ENCODE measurements around the gene KCNC2.

KCNC2 gene

GRCh38 chr12:75157385-75157784, 52.3 kb downstream of the KCNC2 start:
- no peak for DNase-seq

DNA sequence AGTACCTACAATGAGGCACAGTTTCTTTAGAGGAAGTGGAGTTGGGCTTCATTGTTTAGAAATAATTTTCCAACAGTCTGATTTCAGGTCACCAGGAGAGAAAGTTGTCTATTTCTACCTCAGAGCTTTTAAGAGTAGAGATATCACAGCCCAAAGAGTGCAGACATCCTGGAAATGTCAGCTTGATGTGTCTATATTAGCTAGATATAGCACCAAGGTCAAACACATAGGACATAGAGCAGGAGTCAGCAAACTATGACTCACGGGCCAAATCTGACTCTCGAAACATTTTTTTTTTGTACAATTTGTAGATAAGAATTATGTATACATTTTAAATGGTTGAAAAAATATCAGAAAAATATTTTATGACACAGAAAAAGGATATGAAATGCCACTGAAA, 53.7 kb downstream of the KCNC2 start:
- DNase-seq, result no peak

DNA sequence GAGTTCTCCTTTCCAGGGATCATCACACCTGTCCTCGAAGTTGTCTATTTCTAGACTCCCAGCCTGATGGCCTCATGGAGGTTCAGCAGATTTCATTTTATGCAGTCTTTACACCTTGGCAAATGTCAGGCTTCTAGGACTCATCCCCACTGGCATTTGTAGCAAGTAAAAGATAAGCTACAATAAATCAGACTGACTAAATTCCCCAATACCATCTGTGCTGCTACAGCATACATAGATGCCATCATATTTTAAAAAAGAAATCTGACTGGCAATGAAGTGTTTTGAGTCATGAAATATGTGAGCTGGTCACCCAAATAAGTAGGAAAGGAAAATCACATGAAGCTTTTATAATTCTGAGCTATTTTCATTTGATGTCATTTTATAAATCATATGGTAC, 55.3 kb downstream of the KCNC2 start:
- no peak for DNase-seq

DNA sequence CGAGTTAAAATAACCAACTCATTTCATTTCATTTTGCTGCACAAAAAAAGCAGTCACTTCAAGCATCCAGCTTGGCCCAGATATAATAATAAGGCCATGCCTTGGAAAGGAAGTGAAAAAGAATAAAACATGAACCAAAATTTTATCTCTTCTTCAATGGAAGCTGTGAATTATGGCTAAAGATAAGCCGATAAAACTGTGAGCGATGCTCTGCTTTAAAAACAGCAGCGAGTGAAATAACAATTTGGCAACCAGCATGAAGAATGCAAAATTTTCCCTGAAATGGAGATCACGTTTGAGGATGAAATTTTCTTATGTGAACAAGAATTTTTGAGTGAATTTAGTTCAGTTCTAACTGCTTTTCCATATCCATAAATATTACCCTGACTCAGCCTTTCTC, 70.4 kb downstream of the KCNC2 start:
- no peak for DNase-seq

GRCh38 chr12:75137896-75138295, 71.7 kb downstream of the KCNC2 start:
- DNase-seq, result no peak

GRCh38 chr12:75135026-75135425, 74.6 kb downstream of the KCNC2 start:
- no peak for DNase-seq

- DNase-seq, result no peak
Measured at GRCh38 chr12:75130811-75131210, 78.8 kb downstream of the KCNC2 start.

GRCh38 chr12:75129275-75129674, 80.4 kb downstream of the KCNC2 start:
- DNase-seq, result no peak

GRCh38 chr12:75121036-75121705, 88.5 kb downstream of the KCNC2 start:
- no peak for DNase-seq

DNA sequence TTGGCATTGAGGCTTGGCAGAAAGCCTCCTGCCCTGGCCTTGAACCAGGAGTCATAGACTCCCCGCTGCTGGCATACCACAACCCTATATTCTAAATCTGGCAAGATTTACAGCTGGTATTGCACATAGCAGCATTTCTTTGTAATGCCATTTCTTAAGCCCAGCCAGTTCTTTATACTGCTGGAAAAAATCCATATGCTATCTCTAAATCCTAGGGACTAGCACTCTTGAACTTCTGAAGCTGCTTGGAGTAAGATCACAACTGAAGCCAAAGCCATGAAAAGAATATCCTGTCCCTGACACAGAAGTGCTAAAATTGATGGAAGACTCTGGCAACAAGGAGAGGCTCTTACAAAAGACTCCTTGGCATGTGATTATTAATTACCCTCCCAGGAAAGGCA, 89.3 kb downstream of the KCNC2 start:
- DNase-seq, result no peak

- DNase-seq, result no peak
Measured at GRCh38 chr12:75116646-75117198, 92.9 kb downstream of the KCNC2 start.

DNA sequence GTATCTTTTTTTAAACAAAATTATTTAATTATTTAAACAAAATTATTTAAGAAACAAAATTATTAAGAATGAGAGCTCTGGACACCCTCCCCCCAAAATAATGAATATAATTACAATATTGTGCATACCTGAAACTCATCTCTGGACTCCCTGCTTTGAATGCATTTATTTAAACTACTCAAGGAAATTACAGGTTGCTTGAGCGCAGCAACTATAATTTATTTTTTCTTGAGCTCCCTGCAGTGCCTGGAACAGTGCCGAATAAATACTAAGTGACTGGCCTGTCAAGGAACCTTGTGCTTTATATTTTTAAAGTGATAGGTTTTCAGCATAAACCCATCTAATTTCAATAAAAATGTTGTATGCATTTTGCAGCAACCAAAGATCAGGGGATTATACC, 93.9 kb downstream of the KCNC2 start:
- DNase-seq, result no peak

GRCh38 chr12:75103822-75104221, 105.8 kb downstream of the KCNC2 start:
- DNase-seq, result no peak

GRCh38 chr12:75101781-75102180, 107.9 kb downstream of the KCNC2 start:
- no peak for DNase-seq

DNA sequence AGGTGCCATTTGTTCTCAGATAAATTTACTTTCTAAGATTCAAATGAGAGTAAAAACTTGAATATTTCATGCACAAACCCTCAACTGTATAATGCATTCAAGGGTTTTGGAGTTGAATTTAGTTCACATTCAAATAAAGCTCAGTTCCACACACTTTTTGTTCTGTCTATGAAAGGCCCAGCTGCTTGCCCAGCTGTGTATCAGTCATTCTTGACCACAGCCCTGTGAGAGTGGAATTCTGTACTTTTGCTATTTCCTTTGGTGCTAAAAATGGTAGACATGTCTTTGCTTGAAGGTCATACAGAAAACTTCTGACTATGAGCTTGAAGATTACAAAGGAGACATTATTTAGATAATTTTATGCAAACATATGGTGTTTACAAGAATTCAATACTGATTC, 110.4 kb downstream of the KCNC2 start:
- no peak for DNase-seq

- DNase-seq, result no peak
Measured at GRCh38 chr12:75097003-75097402, 112.6 kb downstream of the KCNC2 start.

GRCh38 chr12:75087654-75088053, 122.0 kb downstream of the KCNC2 start:
- DNase-seq, result no peak

GRCh38 chr12:75086091-75087038, 123.3 kb downstream of the KCNC2 start:
- DNase-seq, result no peak

GRCh38 chr12:75081305-75081704, 128.3 kb downstream of the KCNC2 start:
- DNase-seq, result no peak

GRCh38 chr12:75080582-75080981, 129.1 kb downstream of the KCNC2 start:
- no peak for DNase-seq

DNA sequence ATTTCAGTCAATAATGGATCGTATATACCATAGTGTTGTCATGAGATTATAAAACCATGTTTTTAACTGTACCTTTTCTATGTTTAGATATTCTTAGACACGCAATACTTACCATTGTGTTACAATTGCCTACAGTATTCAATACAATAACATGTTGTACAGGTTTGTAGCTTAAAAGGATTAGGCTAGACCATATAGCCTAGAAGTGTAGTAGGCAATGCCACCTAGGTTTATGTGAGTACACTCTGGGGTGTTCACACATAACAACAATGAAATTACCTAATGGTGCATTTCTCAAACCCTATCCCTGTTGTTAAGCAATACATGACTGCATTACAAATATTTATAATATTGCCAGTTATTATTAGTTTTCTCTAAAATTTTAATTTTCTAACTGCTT, 144.2 kb downstream of the KCNC2 start:
- DNase-seq, result no peak

GRCh38 chr12:75062691-75063090, 146.9 kb downstream of the KCNC2 start:
- DNase-seq, result no peak

- DNase-seq, result no peak
Measured at GRCh38 chr12:75058228-75058627, 151.4 kb downstream of the KCNC2 start.

DNA sequence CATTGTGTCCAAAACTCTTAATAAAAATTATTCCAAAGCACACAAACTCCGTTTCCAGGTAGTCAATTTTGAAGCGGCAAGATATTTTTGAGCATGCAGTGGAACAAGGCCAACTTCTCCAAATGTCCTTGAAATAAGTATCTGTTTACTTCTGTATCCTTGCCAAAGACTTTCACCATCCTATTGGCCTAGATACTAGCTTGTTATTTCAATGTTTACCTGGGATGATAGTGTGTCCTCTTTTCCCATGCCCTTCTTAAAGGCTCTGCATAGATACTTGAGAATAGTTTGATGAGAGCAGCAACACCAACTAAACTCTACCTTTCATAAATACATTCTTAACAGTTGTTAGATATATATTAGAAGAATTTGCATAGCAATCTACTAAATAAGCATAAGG, 160.9 kb downstream of the KCNC2 start:
- no peak for DNase-seq

Data from activated CD4-positive, alpha-beta T cell treated with anti-CD3 and anti-CD28 coated beads for 48 hours (primary cell).